GM12864 (cell line): ENCODE measurements around the gene IL13RA1.

Experiments used
- DNase-seq: peaks from one replicate; pipeline ENCODE4 v3.0.0-alpha.2; 2011; ENCODE audit warnings: low read depth
- H3K4me3 ChIP-seq: 2 replicates; pipeline ENCODE4 v1.5.1; 2011; ENCODE audit warnings: mild to moderate bottlenecking, low read depth, low read length, control low read depth
- TF ChIP-seq, protein P1 (sequence below): IDR thresholded peaks from 2 replicates; pipeline ENCODE4 v1.5.1; 2011; ENCODE audit warnings: low read depth, mild to moderate bottlenecking, moderate library complexity, low read length, control low read depth, inconsistent platforms; ENCODE audit errors: missing control alignments

The IL13RA1 gene

DNA sequence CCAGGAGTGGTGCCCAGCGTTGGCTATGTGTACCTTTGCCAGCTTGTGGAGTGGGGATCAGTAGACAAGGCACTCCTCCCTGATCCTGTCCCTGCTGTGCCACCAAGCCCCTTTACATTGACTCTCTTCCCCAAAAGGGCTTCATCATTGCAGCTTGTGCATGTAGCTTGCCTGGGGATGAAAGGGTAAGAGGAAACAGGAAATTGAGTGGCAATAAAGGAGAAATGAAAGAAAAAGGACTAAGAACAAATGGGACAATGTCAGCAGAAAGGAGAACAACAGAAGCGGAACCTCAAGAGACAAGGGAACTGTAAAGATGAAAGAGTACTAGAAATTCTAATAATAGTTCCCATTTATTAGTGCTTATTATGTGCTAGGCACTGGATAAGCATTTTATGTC lies 8.7 kb upstream of the IL13RA1 start:
- H3K4me3 ChIP-seq, result no peak overlapping the region
- DNase-seq, result no peak
- TF ChIP-seq, protein P1, sequence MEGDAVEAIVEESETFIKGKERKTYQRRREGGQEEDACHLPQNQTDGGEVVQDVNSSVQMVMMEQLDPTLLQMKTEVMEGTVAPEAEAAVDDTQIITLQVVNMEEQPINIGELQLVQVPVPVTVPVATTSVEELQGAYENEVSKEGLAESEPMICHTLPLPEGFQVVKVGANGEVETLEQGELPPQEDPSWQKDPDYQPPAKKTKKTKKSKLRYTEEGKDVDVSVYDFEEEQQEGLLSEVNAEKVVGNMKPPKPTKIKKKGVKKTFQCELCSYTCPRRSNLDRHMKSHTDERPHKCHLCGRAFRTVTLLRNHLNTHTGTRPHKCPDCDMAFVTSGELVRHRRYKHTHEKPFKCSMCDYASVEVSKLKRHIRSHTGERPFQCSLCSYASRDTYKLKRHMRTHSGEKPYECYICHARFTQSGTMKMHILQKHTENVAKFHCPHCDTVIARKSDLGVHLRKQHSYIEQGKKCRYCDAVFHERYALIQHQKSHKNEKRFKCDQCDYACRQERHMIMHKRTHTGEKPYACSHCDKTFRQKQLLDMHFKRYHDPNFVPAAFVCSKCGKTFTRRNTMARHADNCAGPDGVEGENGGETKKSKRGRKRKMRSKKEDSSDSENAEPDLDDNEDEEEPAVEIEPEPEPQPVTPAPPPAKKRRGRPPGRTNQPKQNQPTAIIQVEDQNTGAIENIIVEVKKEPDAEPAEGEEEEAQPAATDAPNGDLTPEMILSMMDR, result no peak

DNA sequence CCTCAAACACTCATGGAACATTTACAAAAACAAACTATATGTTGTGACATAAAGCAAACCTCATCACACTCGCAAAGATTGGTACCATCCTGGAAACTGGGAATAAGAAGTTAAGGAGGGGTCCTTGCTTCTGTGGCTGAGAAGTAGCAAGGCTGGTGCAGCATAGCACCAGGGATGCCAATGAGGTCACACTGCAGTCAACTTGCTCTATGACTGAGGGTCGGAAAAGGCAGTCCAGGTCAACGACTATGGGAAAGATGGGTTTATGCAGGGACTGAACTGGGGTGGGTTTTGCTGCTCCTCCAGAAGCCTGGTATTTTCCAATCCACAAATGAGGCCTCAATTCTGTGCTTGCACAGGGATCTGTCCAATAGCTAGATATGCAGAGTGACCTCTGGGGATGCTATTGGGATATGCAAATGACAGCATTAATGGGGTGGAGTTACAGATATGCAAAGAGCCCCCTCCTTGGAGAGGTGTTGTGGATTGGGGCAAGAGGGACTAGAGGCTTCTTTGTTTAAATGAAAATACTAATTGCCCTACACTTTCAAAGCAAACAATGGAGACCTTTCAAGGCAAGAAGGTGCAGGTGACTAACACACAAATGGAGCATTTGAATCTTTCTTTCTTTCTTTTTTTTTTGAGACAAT lies 7.2 kb upstream of the IL13RA1 start:
- TF ChIP-seq, protein P1, result no peak
- DNase-seq, result no peak
- H3K4me3 ChIP-seq, result no peak overlapping the region

DNA sequence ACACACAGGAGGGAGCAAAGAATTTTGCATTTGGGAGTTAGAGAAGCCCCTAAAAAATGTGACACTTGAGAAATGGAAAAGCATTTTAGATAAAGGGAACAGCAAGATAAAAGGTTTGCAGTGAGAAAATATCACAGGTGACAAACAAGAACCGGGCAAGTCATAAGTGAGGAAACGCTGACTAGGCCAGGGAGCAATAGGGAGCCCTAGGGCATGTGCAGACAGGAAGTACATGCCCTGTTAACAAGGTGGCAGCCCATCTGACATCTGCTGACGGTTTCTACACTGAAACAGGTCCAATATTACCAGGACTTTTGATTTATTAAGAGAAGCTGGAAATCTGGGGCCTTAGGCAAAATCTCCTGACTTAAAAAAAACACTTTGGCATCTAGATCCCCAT lies 4.0 kb upstream of the IL13RA1 start:
- H3K4me3 ChIP-seq, result no peak overlapping the region
- TF ChIP-seq, protein P1, result no peak
- DNase-seq, result no peak

DNA sequence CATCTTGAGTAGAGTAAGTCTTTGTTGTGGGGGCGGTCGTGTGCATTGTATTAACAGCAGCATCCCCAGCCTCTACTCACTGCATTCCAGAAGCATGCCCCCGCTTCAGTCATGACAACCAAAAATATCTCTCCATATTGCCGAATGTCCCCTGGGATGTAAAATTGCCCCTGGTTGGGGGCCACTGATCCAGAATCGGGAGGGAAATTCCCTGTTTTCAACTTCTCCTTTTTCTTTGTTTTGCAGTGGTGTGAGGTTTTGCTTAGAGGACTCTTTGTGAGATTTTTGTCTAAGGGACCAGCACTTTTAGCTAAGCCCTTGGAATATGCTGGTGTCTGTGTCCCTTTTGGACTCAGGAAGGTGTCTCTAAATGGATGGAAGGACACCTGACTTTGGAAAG lies 3.0 kb upstream of the IL13RA1 start:
- no peak for DNase-seq
- TF ChIP-seq, protein P1, result no peak
- H3K4me3 ChIP-seq, result no peak overlapping the region

DNA sequence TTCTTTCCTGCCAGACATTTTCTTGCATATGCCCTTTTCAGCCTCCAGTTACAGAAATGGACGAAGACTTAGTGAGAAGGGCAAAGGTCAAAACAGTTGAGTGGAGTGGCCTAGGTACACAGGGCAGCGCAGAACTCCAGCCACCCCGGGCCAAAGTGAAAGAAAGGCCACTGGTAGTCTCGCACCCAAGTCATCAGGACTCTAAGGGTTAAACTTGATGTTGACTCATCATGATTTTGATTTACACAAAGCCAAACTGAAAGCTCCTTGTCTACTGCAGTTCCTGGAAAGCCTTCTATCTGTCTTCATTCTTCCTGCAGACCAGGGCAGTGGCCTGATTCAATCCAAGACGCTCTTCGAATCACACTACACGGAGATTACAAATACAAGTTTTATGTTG lies 2.6 kb upstream of the IL13RA1 start:
- TF ChIP-seq, protein P1, result no peak
- H3K4me3 ChIP-seq, result no peak overlapping the region
- no peak for DNase-seq

DNA sequence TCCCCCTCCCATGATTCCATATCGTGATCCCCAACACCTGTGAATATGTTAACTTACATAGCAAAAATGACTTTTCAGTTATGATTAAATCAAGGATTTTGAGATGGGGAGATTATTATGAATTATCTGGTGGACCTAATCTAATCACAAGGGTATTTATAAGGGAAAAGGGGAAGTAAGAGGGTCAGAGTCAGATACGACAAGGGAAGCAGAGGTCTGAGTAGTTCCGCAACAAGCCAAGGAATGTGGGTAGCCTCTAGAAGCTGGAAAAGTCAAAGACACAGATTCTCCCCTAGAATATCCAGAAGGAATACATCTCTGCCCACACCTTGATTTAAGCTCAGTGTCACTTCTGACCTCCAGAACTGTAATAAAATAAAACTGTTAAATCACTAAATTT lies 1.0 kb upstream of the IL13RA1 start:
- no peak for DNase-seq
- TF ChIP-seq, protein P1, result no peak
- no peak overlapping the region for H3K4me3 ChIP-seq

DNA sequence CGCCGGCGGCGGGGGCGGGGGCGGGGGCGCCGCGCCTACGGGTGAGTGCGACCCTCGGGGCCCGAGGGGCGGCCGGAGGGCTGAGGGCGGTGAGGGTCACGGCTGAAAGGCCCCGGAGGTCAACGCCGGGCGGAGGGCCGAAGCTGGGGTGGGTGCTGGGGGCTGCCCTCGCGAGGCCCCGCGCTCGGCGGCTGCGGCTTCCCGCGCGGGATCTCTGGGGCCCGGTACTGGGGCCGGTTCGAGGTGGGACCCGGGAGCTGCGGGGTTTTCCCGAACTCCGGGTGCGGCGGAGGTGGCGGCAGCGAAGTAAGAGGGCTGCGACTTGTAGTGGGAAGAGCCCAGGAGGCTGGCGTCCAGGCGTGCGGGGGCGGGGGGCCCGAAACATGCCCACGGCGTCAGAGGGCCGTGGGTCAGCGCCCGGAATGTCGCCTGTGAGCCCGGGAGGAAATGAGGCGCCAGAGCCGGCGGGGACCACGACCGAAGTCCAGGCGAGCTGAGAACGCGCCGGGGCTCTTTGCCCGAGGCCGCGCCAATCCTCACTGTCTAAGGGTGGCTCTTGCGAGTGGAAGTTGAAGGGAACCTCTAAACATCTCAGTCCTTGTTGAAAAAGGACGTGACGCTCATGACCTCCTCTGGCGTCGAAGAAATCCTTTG lies 407 bp downstream of the IL13RA1 start:
- peak overlapping the region; percentile 50 for H3K4me3 ChIP-seq
- DNase-seq, result no peak
- TF ChIP-seq, protein P1, result no peak
